ENCODE measurements around the gene HSPA1L.
A peak's percentile ranks its signal among the peaks of the same experiment; 100 is the strongest.

HSPA1L gene

DNA sequence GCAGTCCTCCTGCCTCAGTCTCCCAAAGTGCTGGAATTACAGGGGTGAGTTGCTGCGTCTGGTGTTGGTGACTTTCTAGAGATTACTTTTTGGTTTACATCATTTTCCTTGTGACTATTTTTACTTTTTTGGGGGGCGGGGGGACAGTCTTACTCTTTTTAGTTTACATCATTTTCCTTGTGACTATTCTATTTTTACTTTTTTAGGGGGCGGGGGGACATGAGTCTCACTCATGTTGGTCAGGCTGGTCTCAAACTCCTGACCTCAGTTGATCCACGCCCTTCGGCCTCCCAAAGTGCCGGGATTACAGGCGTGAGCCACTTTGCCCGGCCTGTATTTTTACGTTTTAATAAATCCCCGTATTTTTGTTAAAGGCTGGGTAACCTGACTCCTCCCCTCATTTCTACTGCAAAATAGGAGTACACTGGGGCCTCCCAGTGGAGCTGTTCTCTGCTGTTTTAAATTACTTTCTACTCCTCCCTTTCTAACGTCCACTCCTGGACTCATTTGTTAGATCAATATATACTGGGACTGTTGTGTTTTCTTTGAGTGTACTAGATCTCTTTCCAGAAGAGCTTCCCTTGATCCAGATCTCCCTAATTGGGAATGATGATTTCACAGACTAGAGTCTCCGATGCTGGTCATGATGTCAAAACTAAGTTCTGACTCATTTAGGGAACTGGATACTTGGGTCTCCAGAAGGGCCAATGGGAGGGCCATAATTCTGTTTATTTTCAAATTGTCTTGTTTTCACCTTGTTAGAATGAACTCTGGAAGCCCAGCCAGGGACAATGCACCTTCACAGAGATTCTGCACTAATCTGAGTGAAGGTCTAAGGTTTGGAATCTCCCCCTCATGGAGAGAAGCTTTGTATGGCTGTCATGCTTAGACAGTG lies 21.6 kb upstream of the HSPA1L start (continued):
- TF ChIP-seq PRDM4 (tag by site-specific recombination; IDR thresholded peaks at IDR 0.05) (no peak), BCL11A (tag by site-specific recombination; IDR thresholded peaks at IDR 0.05; ENCODE audit: low read depth) (no peak), GFI1B (tag by site-specific recombination; IDR thresholded peaks at IDR 0.05) (no peak), ZNF677 (tag by site-specific recombination; IDR thresholded peaks at IDR 0.05) (no peak), OVOL3 (tag by site-specific recombination; IDR thresholded peaks at IDR 0.05) (no peak), PATZ1 (tag by site-specific recombination; IDR thresholded peaks at IDR 0.05) (no peak; the same call in 1 of the 2 replicates), ZNF664 (tag by site-specific recombination; IDR thresholded peaks at IDR 0.05) (0 out of 2 replicates have a peak, but pooled peaks have one; percentile 15), ZNF112 (tag by site-specific recombination; IDR thresholded peaks at IDR 0.05) (no peak), GLIS1 (tag by site-specific recombination; IDR thresholded peaks at IDR 0.05) (no peak), ZSCAN30 (tag by site-specific recombination; IDR thresholded peaks at IDR 0.05) (no peak), ZXDB (tag by site-specific recombination; IDR thresholded peaks at IDR 0.05) (no peak), ZNF561 (tag by site-specific recombination; IDR thresholded peaks at IDR 0.05; ENCODE audit: borderline replicate concordance) (no peak), ZFP37 (tag by site-specific recombination; IDR thresholded peaks at IDR 0.05) (0 out of 2 replicates have a peak, but pooled peaks have one; percentile 52), ZNF311 (tag by site-specific recombination; IDR thresholded peaks at IDR 0.05; ENCODE audit: borderline replicate concordance) (no peak), ZNF157 (tag by site-specific recombination; IDR thresholded peaks at IDR 0.05) (no peak), ZNF433 (tag by site-specific recombination; IDR thresholded peaks at IDR 0.05; ENCODE audit: low read depth) (no peak), GLI4 (tag by site-specific recombination; IDR thresholded peaks at IDR 0.05) (no peak), HIC1 (tag by site-specific recombination; IDR thresholded peaks at IDR 0.05) (no peak), ZNF530 (tag by site-specific recombination; IDR thresholded peaks at IDR 0.05; ENCODE audit: low read depth) (no peak), ZEB2 (tag by site-specific recombination; IDR thresholded peaks at IDR 0.05) (0 out of 2 replicates have a peak, but pooled peaks have one; percentile 29), ZNF2 (tag by site-specific recombination; IDR thresholded peaks at IDR 0.05) (no peak), ZBTB48 (tag by site-specific recombination; IDR thresholded peaks at IDR 0.05) (no peak), ZBTB21 (tag by site-specific recombination; IDR thresholded peaks at IDR 0.05) (peak; percentile 82), MYNN (tag by site-specific recombination; IDR thresholded peaks at IDR 0.05; ENCODE audit: borderline replicate concordance) (no peak), ZNF692 (tag by site-specific recombination; IDR thresholded peaks at IDR 0.05) (no peak), ZBTB11 (tag by site-specific recombination; conservative IDR thresholded peaks at IDR 0.05; ENCODE audit: low read depth) (no peak)
- TF ChIP-seq, protein P1, sequence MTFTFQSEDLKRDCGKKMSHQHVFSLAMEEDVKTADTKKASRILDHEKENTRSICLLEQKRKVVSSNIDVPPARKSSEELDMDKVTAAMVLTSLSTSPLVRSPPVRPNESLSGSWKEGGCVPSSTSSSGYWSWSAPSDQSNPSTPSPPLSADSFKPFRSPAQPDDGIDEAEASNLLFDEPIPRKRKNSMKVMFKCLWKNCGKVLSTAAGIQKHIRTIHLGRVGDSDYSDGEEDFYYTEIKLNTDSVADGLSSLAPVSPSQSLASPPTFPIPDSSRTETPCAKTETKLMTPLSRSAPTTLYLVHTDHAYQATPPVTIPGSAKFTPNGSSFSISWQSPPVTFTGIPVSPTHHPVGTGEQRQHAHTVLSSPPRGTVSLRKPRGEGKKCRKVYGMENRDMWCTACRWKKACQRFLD (tag by site-specific recombination; IDR thresholded peaks at IDR 0.05) = no peak

Data from HEK293 (cell line).